Neutrophil (primary cell): Measurements from ENCODE around the gene GPR139.

Experiments used
- H3K27ac ChIP-seq: fragments of 200-600 bp; sonication (generic); 2 replicates; pipeline ENCODE4 v1.5.1; 2016; ENCODE audit warnings: mild to moderate bottlenecking, moderate library complexity
- H3K27me3 ChIP-seq: fragments of 200-600 bp; sonication (generic); 2 replicates; pipeline ENCODE4 v1.6.0; 2016; ENCODE audit warnings: mild to moderate bottlenecking
- H3K36me3 ChIP-seq: fragments of 200-600 bp; sonication (generic); 2 replicates; pipeline ENCODE4 v1.5.1; 2017
- H3K4me1 ChIP-seq, 2 experiments: fragments of 200-600 bp in 1 of 2; sonication (generic) in 1 of 2; 1 replicate in 1 of 2; 2 replicates in 1 of 2; pipeline versions ENCODE4 v1.5.1 to v1.6.1; 2013 to 2016; ENCODE audit warnings: low read depth in 1 of 2, low read length in 1 of 2, mild to moderate bottlenecking in 1 of 2, moderate library complexity in 1 of 2; ENCODE audit not compliant: control insufficient read depth in 1 of 2, insufficient read depth in 1 of 2
- H3K4me3 ChIP-seq, 2 experiments: fragments of 200-600 bp in 1 of 2; sonication (generic) in 1 of 2; 1 replicate in 1 of 2; 2 replicates in 1 of 2; pipeline ENCODE4 v1.5.1; 2013 to 2016; ENCODE audit warnings: low read depth in 1 of 2, low read length in 1 of 2, mild to moderate bottlenecking in 1 of 2, moderate library complexity in 1 of 2
- H3K9me3 ChIP-seq: fragments of 200-600 bp; sonication (generic); 2 replicates; pipeline ENCODE4 v1.5.1; 2016
- CTCF ChIP-seq: fragments of 200-600 bp; sonication (generic); IDR thresholded peaks from 2 replicates; pipeline ENCODE4 v1.5.1; 2016; ENCODE audit warnings: antibody characterized with exemption

Gene GPR139

GRCh38 chr16:19991614-19992013, 82.1 kb downstream of the GPR139 start:
- Histone ChIP-seq H3K9me3 (no peaks in the 10 kb centered on the region), H3K27ac (no peak overlapping the region), H3K4me3 (no peak overlapping the region), H3K27me3 (no peaks in the 10 kb centered on the region), H3K36me3 (no peaks in the 10 kb centered on the region), H3K4me1 (no peaks in the 10 kb centered on the region)
- no peak for TF ChIP-seq CTCF

DNA sequence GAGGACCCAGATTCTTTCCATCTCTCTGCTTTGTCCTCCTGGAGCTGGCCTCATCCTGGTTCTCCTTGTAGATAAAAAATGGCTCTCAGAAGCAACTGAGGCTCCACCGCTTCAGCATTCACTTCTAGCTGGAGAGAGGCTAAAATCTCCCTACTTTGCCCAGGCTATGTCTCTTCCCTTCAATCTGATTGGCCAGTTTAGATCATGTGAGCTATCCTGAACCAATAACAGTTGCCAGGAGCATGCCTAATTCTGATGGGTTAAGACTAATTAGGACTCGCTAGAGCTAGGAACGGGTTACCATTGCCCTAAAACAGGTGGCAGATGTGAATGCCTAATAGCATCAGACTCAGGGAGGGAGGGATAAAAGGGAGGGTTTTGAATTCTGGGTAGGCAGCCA, 89.6 kb downstream of the GPR139 start:
- H3K27me3 ChIP-seq: no peaks in the 10 kb centered on the region
- H3K36me3 ChIP-seq: no peaks in the 10 kb centered on the region
- H3K27ac ChIP-seq: no peak overlapping the region
- no peak for TF ChIP-seq CTCF
- no peak overlapping the region for H3K4me3 ChIP-seq
- no peaks in the 10 kb centered on the region for H3K9me3 ChIP-seq
- H3K4me1 ChIP-seq: no peaks in the 10 kb centered on the region
